GM23338 (cell line): ENCODE measurements around the gene KCNQ5. TPM values are rescaled to one million over a fixed set of nuclear protein-coding genes. Genes with fewer than 3 reads are reported as not detected.

Experiments
- microRNA-seq: library from miRNA; unstranded; fragments of <30 nt; microRNA quantifications from one replicate; pipeline ENCODE4, GENCODE V29; 2017
- polyA plus RNA-seq: library from polyadenylated mRNA; unstranded; fragments of >200 nt; fragmentation: Nextera tagmentation; extraction: Ambion mirVana; gene quantifications from 2 replicates; pipeline ENCODE4 v1.2.1, GENCODE V29; 2016
- small RNA-seq: library from RNA; depleted of rRNA; stranded (forward); fragments of <200 nt; gene quantifications from one replicate; pipeline ENCODE3, GENCODE V24; 2014; ENCODE audit warnings: low replicate concordance
- total RNA-seq: library from RNA; depleted of rRNA; stranded (reverse); fragments of >200 nt; shearing (Covaris generic); gene quantifications from 2 replicates; pipeline ENCODE4 v1.2.3, GENCODE V29; 2014

Gene KCNQ5
- total and polyA plus RNA-seq, 2 experiments from 2014 or later = 0.68 to 0.87 TPM

Small RNA genes within 50 kb of the gene (microRNA-seq; reads per million reads assigned to microRNA genes)
- gene MIR4282 = not detected

Small RNA genes within 50 kb of the gene (small RNA-seq; reads per million reads assigned to genes)
- not detected for gene MIR4282
